Urinary bladder (tissue), 4 donors: ENCODE data around the gene SUPT5H. TPM values are rescaled to one million over a fixed set of nuclear protein-coding genes. Genes with fewer than 3 reads are reported as not detected.
A peak's percentile ranks its signal among the peaks of the same experiment; 100 is the strongest.

Source experiments
- DNase-seq: peaks from one replicate; pipeline ENCODE4 v3.0.0-alpha.2; 2015; ENCODE audit errors: extremely low spot score
- H3K27ac ChIP-seq: one replicate; pipeline ENCODE4 v1.5.1; 2013; ENCODE audit warnings: low read depth, mild to moderate bottlenecking, moderate library complexity
- H3K36me3 ChIP-seq: one replicate; pipeline ENCODE4 v1.6.1; 2013; ENCODE audit warnings: mild to moderate bottlenecking, moderate library complexity; ENCODE audit not compliant: insufficient read depth
- H3K4me1 ChIP-seq: one replicate; pipeline ENCODE4 v1.6.1; 2013; ENCODE audit warnings: mild to moderate bottlenecking, moderate library complexity; ENCODE audit not compliant: insufficient read depth
- H3K4me3 ChIP-seq: one replicate; pipeline ENCODE4 v1.5.1; 2013; ENCODE audit warnings: low read depth, low read length
- WGBS: extraction: QIAGEN DNeasy Blood & Tissue Kit; methylation state at CpG from one replicate; pipeline ENCODE4 v1.1.7; 2013; 5-methylcytosine and 5-hydroxymethylcytosine counted together
- polyA plus RNA-seq: library from polyadenylated mRNA; stranded (reverse); fragments of 200-250 nt; gene quantifications from one replicate; pipeline ENCODE4 v1.2.3, GENCODE V29; 2013
- total RNA-seq: library from RNA; depleted of rRNA; stranded (reverse); fragments of >200 nt; gene quantifications from one replicate; pipeline ENCODE4 v1.2.3, GENCODE V29; 2014
- donor health status: healthy with polysubstance abuse.
- donor health status: healthy.

The SUPT5H gene
- total and polyA plus RNA-seq, 2 donors, result 24.8 to 85.8 TPM

- WGBS, result 66% methylated on average over 5 of the region's 5 CpGs
- Histone ChIP-seq H3K4me3 (no peak overlapping the region), H3K36me3 (no peaks in the 10 kb centered on the region), H3K4me1 (no peaks in the 10 kb centered on the region), H3K27ac (no peak overlapping the region)
- no peak for DNase-seq
Measured at GRCh38 chr19:39426170-39426569, 19.2 kb upstream of the SUPT5H start.

- no peak for DNase-seq
- Histone ChIP-seq H3K36me3 (peaks cover under 1% of the 10 kb centered on the region), H3K27ac (no peak overlapping the region), H3K4me1 (no peaks in the 10 kb centered on the region), H3K4me3 (no peak overlapping the region)
- 88% methylated on average over 11 of the region's 11 CpGs for WGBS
Measured at GRCh38 chr19:39427707-39428106, 17.7 kb upstream of the SUPT5H start.

GRCh38 chr19:39428283-39429112, 16.9 kb upstream of the SUPT5H start:
- no peak overlapping the region for H3K27ac ChIP-seq
- peak; percentile 40 for DNase-seq
- peaks cover 4% of the 10 kb centered on the region for H3K36me3 ChIP-seq
- WGBS, result 12% methylated on average over 23 of the region's 23 CpGs
- H3K4me3 ChIP-seq, result no peak overlapping the region
- no peaks in the 10 kb centered on the region for H3K4me1 ChIP-seq

- Histone ChIP-seq H3K36me3 (peaks cover 4% of the 10 kb centered on the region), H3K4me1 (no peaks in the 10 kb centered on the region), H3K4me3 (no peak overlapping the region), H3K27ac (no peak overlapping the region)
- no peak for DNase-seq
- 62% methylated on average over 25 of the region's 25 CpGs for WGBS
Measured at GRCh38 chr19:39430675-39431593, 14.4 kb upstream of the SUPT5H start.

DNA sequence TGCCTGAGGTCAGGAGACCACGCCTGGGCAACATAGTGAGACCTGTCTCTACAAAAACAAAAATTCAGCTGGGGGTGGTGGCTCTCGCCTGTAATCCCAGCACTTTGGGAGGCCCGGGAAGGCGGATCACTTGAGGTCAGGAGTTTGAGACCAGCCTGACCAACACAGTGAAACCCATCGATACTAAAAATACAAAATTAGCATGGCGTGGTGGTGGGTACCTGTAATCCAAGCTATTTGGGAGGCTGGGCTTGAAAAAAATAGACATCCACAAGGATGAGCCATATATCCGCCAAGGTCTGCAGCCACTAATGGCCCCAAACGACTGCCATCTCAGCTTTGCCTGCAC, 12.7 kb upstream of the SUPT5H start:
- 88% methylated on average over 8 of the region's 8 CpGs for WGBS
- H3K36me3 ChIP-seq, result peaks cover 4% of the 10 kb centered on the region
- no peaks in the 10 kb centered on the region for H3K4me1 ChIP-seq
- DNase-seq, result no peak
- no peak overlapping the region for H3K4me3 ChIP-seq
- H3K27ac ChIP-seq, result no peak overlapping the region

GRCh38 chr19:39433480-39434079, 11.8 kb upstream of the SUPT5H start:
- no peaks in the 10 kb centered on the region for H3K4me1 ChIP-seq

GRCh38 chr19:39434123-39435076, 11.0 kb upstream of the SUPT5H start:
- no peak overlapping the region for H3K4me3 ChIP-seq

More at GRCh38 chr19:39433480-39434079, 11.8 kb upstream of the SUPT5H start:
- DNase-seq, result no peak
- Histone ChIP-seq H3K4me3 (no peak overlapping the region), H3K27ac (no peak overlapping the region), H3K36me3 (peaks cover 4% of the 10 kb centered on the region)
- WGBS, result 96% methylated on average over 8 of the region's 8 CpGs

GRCh38 chr19:39435499-39436349, 9.7 kb upstream of the SUPT5H start, which contains the start of gene RPS16:
Gene RPS16, minus strand, starts transcription at chr19:39435949. Its CDS starts 54 bp downstream, at chr19:39435895.
- H3K4me3 ChIP-seq, result peak within 1 kb of the TSS; percentile 92
- H3K36me3 ChIP-seq, result peaks cover 4% of the 10 kb centered on the region
- WGBS, result under 1% methylated on average over 61 of the region's 61 CpGs
- H3K4me1 ChIP-seq, result no peaks in the 10 kb centered on the region
- DNase-seq, result peak; percentile 97
- H3K27ac ChIP-seq, result peak within 1 kb of the TSS; percentile 66

More at GRCh38 chr19:39434123-39435076, 11.0 kb upstream of the SUPT5H start:
- no peaks in the 10 kb centered on the region for H3K4me1 ChIP-seq
- WGBS, result 55% methylated on average over 10 of the region's 10 CpGs
- no peak overlapping the region for H3K27ac ChIP-seq
- DNase-seq, result no peak
- H3K36me3 ChIP-seq, result peaks cover 4% of the 10 kb centered on the region

DNA sequence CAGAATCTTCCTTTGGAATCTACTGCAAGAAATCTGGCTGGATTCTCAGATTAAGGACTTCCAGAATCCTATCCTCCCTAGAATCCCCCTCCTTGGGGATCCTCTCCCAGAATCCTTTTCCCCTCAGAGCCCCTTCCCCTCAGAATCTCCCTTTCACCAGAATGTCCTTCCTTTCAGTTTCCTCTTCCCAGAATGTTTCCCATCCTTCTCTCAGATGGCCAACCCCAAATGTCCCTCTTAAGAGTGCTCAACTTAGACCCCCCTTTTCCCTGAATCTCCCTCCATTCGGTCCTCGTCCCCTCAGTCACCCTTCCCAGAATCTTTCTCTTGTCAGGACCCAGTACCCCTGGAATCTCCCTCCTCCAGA, 9.0 kb upstream of the SUPT5H start:
- peaks cover 4% of the 10 kb centered on the region for H3K36me3 ChIP-seq
- peak overlapping the region; percentile 66 for H3K27ac ChIP-seq
- H3K4me3 ChIP-seq, result peak overlapping the region; percentile 34
- no peaks in the 10 kb centered on the region for H3K4me1 ChIP-seq
- 0% methylated on average over 2 of the region's 2 CpGs for WGBS
- DNase-seq, result no peak

DNA sequence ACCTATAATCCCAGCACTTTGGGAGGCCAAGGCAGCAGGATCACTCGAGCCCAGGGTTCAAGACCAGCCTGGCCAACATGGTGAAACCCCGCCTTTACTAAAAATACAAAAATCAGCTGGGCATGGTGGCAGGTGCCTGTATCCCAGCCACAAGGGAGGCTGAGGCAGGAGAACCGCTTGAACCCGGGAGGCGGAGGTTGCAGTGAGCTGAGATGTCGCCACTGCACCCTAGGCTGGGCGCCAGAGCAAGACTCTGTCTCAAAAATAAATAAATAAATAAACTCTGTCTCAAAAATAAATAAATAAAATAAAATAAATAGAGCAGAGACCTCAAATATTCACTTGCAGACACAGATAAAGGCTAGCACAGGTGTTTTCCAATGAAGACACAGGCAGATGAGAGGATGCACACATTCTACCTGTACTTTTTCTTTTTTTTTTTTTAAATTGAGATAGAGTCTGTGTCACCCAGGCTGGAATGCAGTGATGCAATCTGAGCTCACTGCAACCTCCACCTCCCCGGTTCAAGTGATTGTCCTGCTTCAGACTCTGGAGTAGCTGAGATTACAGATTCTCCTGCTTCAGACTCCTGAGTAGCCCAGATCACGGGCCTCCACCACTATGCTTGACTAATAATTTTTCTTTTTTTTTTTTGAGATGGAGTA, 7.0 kb upstream of the SUPT5H start:
- H3K27ac ChIP-seq, result no peak overlapping the region
- 82% methylated on average over 9 of the region's 9 CpGs for WGBS

GRCh38 chr19:39444598-39445195, 685 bp upstream of the SUPT5H start:
- Histone ChIP-seq H3K27ac (peak overlapping the region; percentile 89), H3K4me3 (peak overlapping the region; percentile 91), H3K4me1 (peaks cover 5% of the 10 kb centered on the region), H3K36me3 (no peaks in the 10 kb centered on the region)
- DNase-seq, result no peak
- WGBS, result 4% methylated on average over 17 of the region's 17 CpGs

More for the DNA sequence above, 7.0 kb upstream of the SUPT5H start:
- no peak for DNase-seq
- no peaks in the 10 kb centered on the region for H3K4me1 ChIP-seq
- no peak overlapping the region for H3K4me3 ChIP-seq
- H3K36me3 ChIP-seq, result no peaks in the 10 kb centered on the region
